HS-5 (cell line): ENCODE data around the gene OTUD1.

Experiments used
- DNase-seq: peaks from one replicate; pipeline ENCODE4 v3.0.0-alpha.2; 2012; ENCODE audit warnings: low read depth

The OTUD1 gene

GRCh38 chr10:23422003-23422411 is 16.9 kb upstream of the OTUD1 start:
- no peak for DNase-seq

- no peak for DNase-seq
Measured at GRCh38 chr10:23432166-23432565, 6.7 kb upstream of the OTUD1 start.

- no peak for DNase-seq
Measured at GRCh38 chr10:23432639-23433038, 6.2 kb upstream of the OTUD1 start.

GRCh38 chr10:23433701-23434100 is 5.2 kb upstream of the OTUD1 start:
- DNase-seq = no peak

GRCh38 chr10:23435378-23435777 is 3.5 kb upstream of the OTUD1 start:
- DNase-seq = no peak

DNA sequence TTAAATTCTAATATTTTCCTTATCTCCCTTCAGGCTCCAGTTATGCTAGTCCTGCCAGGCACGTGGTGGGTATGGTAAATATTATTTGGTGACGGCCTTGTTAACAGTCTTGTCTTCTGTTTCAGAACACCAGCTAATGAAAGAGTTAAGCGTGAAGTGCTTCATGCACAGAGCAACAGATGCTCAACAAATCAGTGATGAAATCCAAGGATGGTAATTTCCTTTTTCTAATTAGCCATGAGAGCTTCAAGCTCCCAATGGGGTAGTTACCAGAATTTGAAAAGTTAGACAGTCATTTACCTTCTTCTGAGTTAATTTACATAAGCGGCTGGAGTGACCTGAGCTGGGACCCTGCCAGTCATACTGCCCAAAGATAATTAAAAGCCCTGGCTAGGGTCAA is 1.9 kb upstream of the OTUD1 start:
- DNase-seq = no peak

GRCh38 chr10:23437963-23438546 is 820 bp upstream of the OTUD1 start:
- DNase-seq = no peak

DNA sequence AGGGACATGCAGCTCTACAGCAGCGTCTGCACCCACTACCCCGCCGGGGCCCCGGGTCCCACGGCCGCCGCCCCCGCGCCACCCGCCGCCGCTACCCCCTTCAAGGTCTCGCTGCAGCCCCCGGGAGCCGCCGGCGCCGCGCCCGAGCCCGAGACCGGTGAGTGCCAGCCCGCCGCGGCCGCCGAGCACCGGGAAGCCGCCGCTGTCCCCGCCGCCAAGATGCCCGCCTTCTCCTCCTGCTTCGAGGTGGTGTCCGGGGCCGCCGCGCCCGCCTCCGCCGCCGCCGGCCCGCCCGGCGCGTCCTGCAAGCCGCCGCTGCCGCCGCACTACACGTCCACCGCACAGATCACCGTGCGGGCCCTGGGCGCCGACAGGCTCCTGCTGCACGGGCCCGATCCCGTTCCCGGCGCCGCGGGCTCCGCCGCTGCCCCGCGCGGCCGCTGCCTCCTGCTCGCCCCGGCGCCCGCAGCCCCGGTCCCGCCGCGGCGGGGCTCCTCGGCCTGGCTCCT is 631 bp downstream of the OTUD1 start:
- DNase-seq = no peak

GRCh38 chr10:23439961-23440889 is 1.4 kb downstream of the OTUD1 start:
- DNase-seq = no peak

DNA sequence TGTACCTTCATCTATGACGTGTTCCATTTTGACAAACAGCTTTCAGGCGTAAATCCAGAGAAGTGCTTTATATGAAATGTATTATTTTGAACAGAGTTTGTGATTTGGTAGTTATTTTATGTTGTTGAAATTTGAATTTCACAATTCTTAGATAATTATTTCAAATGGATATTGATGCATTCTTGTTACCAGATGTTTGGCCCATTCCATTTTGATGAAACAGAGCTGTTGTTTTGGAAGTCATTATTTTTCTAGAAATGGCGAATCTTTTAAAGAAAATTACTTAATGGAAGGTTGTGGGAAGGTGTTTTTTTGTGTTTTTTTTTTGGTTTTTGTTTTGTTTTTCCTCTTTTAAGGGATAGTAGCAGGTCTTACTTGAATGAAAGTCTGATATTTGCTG is 2.4 kb downstream of the OTUD1 start:
- DNase-seq = no peak

DNA sequence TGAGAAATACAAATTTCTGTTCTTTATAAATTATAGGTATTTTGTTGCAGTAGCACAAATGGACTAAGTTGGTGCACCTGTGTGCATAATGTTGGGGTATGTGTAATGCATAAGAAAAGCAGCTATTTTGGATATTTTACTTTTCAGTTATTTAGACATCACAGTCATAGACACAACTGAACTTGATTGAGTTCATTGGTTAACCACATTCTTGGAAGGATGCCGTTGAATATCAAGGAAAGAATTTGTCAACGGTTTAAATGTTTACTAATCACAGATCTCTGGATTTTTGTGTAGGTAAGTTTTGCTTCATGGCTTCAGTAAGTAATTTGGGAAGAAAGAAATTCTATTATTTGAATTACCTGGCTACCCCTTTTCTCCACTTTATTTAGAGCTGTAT is 4.1 kb downstream of the OTUD1 start:
- DNase-seq = no peak

DNA sequence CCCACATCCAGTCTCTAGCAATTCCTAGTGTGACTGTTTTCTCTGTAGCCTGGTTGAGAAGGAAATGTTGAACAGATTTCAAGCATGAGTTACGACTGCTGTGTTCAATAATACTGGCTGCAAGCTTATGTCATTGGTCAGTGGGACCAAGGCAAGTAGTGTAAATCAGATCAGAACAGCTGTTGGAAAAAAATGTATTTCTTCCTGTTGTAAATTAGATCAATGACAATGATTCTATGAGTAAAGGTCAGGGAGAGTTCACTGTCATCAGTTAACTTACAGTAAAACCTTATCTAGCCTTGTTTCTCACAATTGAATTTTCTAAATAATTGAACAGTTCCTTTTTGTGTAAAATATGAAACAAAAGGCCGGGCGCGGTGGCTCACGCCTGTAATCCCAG is 6.7 kb downstream of the OTUD1 start:
- DNase-seq = no peak

DNA sequence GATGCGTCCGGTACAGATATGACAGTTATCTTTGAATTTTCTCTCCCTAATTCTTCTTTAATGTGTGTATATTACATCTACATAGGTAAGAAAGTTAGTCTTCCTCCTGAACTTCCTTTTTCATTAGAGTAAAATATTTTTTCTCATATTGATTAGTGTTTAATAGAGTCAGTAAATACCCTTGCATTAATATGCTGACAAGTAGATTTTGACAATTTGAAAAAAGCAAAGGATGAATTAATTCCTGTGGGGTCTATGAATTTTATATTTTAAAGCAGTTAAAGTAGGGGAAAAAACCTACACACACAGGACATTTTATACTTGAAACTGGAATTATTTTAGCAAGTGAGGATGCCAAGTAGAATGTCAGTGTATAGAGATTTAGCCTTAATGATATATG is 9.4 kb downstream of the OTUD1 start:
- no peak for DNase-seq

- no peak for DNase-seq
Measured at GRCh38 chr10:23448802-23449570, 10.1 kb downstream of the OTUD1 start.

DNA sequence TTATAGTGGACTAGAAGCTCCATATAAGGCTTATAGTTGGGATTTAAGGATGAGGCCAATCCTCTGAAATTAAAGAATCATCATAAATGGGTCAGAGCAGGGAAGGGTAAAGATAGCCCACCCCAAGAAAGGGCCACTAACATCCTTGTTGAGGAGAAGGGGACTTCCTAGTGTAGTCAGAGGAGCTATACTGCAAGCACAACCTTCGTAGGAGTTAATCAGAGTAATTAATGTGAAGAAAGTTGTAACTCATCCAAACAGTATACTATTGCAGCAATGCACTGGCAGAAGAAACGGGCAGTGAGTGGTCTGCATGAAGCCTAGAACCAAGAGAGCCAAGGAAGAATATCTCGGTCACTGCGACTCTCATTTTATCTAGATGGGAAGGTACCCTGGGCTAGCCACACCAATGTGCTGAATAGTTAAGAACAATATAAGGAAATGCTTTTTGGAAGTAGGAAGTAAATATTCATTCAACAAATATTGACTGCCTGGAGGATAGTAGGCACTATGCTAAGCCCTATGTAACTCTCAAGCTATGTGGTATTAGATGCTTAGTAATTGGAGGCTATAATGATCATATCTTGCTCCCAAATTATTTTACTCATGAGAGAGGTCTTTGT is 13.3 kb downstream of the OTUD1 start:
- DNase-seq = no peak

- no peak for DNase-seq
Measured at GRCh38 chr10:23453465-23453864, 14.6 kb downstream of the OTUD1 start.

GRCh38 chr10:23457632-23458417 is 18.9 kb downstream of the OTUD1 start:
- DNase-seq = no peak

- DNase-seq = no peak
Measured at GRCh38 chr10:23459308-23459939, 20.5 kb downstream of the OTUD1 start.

DNA sequence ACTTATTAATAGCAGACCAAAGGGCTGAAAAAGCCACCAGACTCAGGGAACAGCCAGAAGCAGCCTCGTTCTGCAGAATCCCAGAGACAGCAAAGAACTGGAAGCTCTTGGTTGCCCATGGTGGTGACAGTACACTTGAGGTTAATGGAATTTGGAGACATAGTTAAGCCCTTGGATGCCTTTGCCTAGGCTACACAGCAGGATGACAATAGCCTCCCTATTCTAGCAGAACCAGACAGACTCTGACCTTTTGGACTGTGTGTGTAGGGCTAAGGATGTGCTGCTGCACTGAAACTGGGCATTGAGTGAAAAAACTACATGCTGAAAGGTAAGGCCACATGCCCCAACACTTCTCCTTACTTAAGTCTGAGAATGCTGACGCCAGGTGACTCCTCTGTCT is 22.7 kb downstream of the OTUD1 start:
- DNase-seq = no peak

DNA sequence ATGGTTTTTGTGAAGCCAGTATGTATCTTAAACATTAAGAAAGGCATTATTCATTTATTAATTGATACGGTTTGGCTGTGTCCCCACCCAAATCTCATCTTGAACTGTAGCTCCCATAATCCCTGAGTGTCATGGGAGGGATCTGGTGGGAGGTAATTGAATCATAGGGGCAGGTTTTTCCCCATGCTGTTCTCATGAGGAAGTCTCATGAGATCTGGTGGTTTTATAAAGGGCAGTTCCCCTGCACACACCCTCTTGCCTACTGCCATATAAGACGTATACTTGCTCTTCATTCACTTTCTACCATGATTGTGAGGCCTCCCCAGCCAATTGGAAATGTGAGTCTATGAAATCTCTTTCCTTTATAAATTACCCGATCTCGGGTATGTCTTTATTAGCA is 28.1 kb downstream of the OTUD1 start:
- DNase-seq = no peak

DNA sequence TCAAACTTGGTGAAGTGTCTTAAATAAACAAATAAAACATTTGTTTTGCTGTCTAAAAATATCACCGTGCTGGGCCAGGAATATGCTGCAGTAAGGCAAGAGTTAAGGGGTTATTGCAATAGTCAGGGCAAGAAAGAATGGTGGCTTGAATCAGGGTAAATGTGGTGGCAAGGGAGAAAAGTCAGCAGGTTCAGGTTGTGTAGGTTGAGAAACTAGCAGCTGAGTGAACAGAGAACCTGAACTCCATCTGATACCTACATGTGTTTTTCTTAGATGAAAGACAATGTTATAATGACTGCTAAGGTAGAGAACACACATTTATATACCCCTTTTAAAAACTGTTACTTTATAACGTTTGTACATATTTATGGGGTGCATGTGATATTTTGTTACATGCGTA is 28.7 kb downstream of the OTUD1 start:
- DNase-seq = no peak
